ENCODE data around the gene EFCAB6.
A peak's percentile ranks its signal among the peaks of the same experiment; 100 is the strongest.

The EFCAB6 gene

DNA sequence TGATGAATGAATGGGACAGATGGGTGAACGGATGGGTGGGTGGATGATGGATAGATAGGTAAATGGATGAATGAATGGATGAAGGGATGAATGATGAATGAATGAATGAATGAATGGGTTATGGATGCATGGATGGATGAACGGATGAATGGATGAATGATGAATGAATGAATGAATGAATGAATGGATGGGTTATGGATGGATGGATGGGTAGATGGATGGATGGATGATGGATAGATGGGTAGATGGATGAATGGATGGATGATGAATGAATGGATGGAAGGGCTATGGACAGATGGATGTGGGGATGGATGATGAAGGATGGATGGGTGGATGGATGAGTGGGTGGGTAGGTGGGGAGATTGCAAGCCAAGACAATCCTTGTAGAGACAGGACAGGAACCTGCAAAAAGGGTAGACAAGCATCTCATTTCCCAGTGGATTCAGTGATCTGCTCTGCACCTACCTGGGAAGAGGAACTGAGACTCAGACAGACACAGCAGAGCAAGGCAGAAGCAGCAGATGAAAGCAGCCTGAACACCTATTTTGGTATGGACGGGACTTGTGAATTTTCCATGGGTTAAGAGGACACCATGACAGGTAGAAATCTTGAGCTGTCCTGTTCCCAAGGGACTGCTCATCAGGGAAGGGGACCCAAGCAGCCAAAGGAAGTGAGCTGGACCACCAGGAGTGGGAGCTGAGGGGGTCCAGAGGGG is 68.0 kb downstream of the EFCAB6 start:
- DNase-seq: peak; percentile 6

DNA sequence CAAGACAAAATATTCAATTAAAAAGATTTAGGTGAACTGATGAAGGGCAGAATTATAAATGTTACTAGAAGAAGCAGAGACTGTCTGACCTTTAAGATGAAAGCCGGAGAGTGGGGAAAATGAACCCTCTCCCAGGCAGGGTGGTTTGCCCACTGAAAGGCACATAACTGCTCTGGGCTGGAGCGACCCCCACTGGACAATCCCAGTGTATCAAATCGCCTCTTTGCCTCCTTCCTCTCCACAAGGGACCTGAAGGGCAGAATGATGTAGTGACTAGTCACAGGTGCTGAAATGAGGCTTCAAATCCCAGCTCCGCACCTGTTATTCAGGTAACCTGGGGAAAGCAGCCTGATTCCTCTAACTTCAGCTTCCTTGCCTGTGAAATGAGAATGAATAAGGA is 69.0 kb downstream of the EFCAB6 start:
- DNase-seq: peak; percentile 30

- no peak for DNase-seq
Observed at GRCh38 chr22:43742154-43742950, 69.8 kb downstream of the EFCAB6 start.

GRCh38 chr22:43740587-43741270 is 71.4 kb downstream of the EFCAB6 start:
- no peak for DNase-seq

GRCh38 chr22:43739851-43740379 is 72.2 kb downstream of the EFCAB6 start:
- no peak for DNase-seq

- DNase-seq: no peak
Observed at GRCh38 chr22:43737150-43737828, 74.8 kb downstream of the EFCAB6 start.

DNA sequence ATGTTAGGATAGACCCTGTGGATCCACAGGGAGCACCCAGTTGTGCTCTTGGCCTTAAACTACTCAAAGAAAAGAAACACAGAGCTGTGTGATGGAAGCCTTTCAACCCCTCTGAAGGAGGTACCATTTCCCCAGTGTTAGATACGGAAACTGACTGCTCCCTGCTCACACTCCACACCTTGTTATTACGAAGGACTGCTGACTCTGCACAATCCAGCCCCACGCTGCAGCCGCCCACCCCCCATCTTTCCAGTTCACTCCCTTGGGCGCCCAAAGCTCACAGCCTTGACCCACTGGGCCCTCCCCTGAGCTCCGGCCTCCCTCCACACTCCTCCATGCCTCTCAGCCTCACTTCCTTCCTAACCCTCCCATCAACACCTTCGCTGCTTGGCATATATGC is 75.5 kb downstream of the EFCAB6 start:
- DNase-seq: no peak

- no peak for DNase-seq
Observed at GRCh38 chr22:43734370-43735150, 77.5 kb downstream of the EFCAB6 start.

- no peak for DNase-seq
Observed at GRCh38 chr22:43733138-43733537, 79.0 kb downstream of the EFCAB6 start.

GRCh38 chr22:43731988-43732387 is 80.1 kb downstream of the EFCAB6 start:
- DNase-seq: no peak

- DNase-seq: no peak
Observed at GRCh38 chr22:43726964-43727543, 85.1 kb downstream of the EFCAB6 start.

GRCh38 chr22:43726322-43726721 is 85.8 kb downstream of the EFCAB6 start:
- no peak for DNase-seq

DNA sequence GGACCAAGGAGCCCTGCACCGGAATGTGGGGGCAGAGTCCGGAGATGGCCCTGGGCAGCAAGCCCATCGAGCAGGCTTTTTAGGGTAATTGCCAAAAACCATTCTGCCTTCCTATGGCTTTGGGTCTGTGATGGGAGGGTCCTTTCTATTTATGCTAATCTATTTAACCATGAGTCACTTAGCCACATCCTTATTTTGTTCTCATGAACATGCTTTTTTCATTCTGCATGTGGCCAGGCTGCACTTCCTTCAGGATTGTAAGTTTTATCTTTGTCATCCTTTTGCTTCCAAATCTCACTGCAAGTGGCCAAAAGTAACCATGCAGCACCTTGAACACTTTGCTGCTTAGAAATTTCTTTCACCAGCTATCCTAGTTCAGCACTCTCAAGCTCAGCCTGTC is 88.3 kb downstream of the EFCAB6 start:
- DNase-seq: no peak

DNA sequence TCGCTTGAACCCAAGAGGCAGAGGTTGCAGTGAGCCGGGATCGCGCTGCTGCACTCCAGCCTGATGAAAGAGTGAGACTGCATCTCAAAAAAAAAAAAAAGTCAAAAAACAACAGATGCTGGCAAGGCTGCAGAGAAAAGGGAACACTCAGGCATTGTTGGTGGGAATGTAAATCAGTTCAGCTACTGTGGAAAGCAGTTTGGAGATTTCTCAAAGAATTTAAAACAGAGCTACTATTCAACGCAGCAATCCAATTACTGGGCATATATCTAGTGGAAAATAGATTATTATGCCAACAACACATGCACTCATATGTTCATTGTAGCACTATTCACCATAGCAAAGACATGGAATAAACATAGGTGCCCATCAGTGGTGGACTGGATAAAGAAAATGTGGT is 89.7 kb downstream of the EFCAB6 start:
- DNase-seq: no peak

DNA sequence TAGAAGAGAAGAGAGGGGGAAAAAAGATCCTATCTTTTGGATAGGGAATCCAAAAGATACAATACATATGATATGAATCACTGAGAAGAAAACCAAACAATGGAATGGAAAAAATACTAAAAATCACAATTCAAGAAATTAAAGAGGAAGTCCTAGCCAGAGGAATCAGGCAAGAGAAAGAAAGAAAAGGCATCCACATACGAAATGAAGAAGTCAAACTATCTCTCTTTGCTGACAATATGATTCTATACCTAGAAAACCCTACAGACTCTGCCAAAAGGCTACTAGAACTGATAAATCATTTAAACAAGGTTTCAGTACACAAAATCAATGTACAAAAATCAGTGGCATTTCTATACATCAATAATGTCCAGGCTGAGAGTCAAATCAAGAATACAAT is 91.4 kb downstream of the EFCAB6 start:
- DNase-seq: no peak

DNA sequence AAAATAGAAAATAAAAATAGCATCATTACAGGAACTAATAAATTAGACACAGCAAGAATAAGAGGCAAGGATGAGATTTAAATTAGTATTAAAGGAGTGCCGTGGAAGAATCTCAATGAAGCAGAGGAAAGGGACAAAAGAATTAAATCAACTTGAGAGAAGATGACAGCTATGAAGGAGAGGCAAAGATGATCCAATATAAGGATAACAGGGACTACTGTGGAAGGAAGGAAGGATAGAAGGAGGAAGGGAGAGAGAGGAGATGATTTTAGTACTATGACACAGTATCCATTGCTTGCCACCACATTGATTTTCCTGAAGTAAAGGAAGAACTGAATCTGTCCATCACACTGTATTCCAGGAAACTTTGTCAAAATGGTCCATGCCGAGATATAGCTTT is 98.0 kb downstream of the EFCAB6 start:
- no peak for DNase-seq

DNA sequence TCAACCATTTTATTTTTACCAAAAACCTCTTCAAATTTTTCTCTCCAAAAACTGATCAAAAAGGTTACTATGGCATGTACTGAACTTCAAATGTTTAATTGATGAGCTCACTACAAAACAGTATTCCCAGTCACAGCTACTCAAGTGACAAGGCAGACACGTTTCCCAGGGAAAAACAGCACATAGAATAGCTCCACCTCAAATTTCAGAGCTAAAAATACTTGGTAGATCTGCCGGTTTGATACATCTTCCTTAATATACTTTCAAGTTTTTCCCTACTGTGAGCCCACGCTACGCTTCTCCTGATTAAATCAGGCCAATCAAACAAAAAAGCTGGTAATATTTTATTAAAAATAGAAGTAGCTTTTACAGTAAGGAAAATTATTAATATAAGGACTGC is 100.4 kb downstream of the EFCAB6 start:
- no peak for DNase-seq

DNA sequence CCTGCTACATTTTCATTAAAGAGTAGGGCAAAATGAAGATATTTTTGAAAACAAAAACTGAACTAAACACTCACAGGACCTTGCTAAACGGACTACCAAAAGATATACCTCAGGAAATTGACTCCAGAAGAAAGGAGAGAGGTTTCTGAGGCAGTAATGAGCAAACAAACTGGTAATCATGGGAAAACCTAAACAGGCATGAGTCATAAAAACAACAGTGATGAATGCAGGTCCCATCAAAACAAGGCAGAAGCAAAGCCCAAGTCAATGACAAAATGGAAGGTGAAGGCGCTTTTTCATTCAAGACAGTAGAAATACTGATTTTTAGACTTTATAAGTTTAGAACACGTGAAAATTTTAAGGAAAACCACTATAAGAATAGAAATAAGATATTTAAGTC is 104.5 kb downstream of the EFCAB6 start:
- DNase-seq: peak; percentile 89

DNA sequence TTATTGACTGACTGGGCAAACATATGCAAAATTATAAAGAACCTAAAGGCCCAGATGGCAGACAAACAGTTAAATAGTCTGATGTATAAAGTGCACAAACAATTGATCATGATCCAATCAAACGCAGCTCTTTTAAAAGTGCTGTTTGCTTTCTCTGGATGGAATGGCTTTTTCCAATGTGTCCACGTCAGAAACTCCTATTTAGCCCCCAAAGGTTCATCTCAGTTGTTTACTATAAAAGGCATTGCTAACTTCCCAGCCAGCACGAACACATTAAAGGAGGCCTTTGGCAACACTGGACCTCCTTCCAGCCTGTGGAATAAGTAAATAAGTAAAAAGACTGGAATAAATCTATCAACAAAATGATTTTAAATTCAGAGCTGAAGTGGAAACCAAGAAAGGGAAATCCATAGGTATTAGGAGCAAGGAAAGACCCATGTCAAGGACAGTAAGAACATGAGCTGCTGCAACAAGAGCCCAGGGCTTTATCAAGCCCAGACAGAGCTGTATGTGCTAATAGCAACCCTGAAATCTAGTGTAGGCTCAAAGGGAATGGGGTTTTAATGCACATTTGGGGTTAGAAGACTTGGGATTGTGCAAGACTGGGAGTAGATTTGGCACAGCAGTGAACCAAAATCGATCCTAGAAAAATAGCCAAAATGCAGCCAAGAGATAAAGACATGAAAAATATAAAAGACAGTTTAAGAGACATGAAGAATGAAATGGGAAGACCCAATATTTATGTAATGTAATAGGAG is 105.4 kb downstream of the EFCAB6 start:
- DNase-seq: peak; percentile 17

GRCh38 chr22:43706151-43706550 is 106.0 kb downstream of the EFCAB6 start:
- DNase-seq: peak; percentile 87

DNA sequence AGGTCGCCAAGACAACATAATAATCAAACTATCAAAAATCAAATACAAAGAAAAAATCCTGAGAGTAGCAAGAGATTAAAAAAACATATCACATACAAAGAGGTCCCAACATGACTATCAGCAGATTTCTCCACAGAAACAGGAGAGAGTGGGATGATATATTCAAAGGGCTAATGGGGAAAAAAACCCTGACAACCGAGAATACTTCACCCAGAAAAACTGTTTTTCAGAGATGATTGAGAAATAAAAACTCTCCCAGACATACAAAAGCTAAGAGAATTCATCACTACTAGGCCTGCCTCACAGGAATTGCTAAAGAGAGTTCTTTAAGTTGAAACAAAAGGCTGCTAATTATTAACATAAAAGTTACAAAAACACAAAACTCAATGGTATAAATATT is 108.1 kb downstream of the EFCAB6 start:
- DNase-seq: no peak

Data from DMS53 (cell line).